Measurements from ENCODE around the gene H2AZ2. TPM values are rescaled to one million over a fixed set of nuclear protein-coding genes. Genes with fewer than 3 reads are reported as not detected.
"Not testable (repeated sequence)": the region's sequence is repeated elsewhere in the genome, so short reads cannot be mapped to it uniquely, and the experiment has no call there.

H2AZ2 gene
- 368 and 471 TPM in 2 replicates for polyA plus RNA-seq (2014; cell fraction: cytosol; rRNA removed)
- 232 and 248 TPM in 2 replicates for polyA plus RNA-seq (2014; cell fraction: nucleus; rRNA removed)

DNA sequence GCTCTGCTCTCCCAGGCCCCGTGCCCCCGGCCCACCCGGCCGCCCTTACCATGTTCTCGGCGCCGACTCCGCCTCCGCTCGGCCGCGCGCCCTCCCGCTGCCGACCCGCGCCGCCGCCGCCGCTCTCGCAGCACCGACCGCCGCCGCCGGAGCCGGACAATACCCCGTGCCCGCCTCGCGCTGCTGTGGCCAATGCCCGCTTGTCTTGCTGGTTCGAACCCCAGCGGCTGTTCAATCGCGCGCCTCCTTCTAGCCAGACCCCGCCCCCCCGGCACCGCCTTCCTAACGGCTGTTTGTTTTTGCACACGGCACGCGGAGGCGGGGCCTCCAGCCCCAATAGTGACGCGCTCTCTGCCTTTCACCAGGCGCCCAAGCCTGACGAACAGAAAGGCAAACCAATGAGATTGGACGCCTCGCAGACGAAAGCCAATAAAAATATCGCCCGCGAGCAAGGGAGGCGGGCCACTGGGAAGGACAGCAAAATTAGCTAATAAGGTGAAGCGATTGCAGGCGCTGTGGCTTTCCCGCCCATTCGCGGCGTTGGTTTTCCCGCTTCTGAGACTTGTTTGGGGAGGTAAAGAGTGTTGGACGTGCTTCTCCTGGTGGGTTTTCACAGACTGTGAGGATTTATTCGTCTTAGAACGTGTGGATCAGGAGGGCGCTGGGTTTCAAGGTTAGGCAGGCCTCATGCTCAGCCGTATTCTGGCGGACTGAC is at the start of gene H2AZ2:
H2AZ2 (minus strand) TSS at position 168 of the 715 bp plus-strand sequence; CDS start at position 52, 116 bp downstream.
- DNase-seq (ENCODE audit: low spot score): peak; percentile 100

- no peak for DNase-seq (ENCODE audit: low spot score)
Measured at GRCh38 chr7:44897309-44897708, 49.4 kb upstream of the H2AZ2 start.

GRCh38 chr7:44894888-44895580 is 47.1 kb upstream of the H2AZ2 start:
- no peak for DNase-seq (ENCODE audit: low spot score)

GRCh38 chr7:44893710-44894234 is 45.9 kb upstream of the H2AZ2 start:
- no peak for DNase-seq (ENCODE audit: low spot score)

- DNase-seq (ENCODE audit: low spot score): no peak
Measured at GRCh38 chr7:44891791-44892190, 43.9 kb upstream of the H2AZ2 start.

GRCh38 chr7:44891372-44891771 is 43.5 kb upstream of the H2AZ2 start:
- DNase-seq (ENCODE audit: low spot score): no peak

- no peak for DNase-seq (ENCODE audit: low spot score)
Measured at GRCh38 chr7:44889086-44889781, 41.3 kb upstream of the H2AZ2 start.

DNA sequence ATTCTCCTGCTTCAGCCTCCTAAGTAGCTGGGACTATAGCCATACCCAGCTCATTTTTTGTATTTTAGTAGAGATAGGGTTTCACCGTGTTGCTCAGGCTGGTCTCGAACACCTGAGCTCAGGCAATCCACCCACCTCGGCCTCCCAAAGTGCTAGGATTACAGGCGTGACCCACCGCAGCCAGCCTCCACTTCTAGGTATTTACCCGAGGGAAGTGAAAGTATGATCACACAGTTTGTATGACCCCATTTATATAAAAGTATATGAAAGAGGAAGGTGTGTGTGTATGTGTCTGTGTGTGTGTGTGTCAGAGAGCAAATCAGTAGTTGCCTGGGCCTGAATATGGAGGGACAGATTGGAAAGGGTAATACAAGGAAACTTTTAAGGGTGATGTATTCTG is 39.4 kb upstream of the H2AZ2 start:
- no peak for DNase-seq (ENCODE audit: low spot score)

- DNase-seq (ENCODE audit: low spot score): peak; percentile 89
Measured at GRCh38 chr7:44885394-44886317, 37.8 kb upstream of the H2AZ2 start, which contains the start of gene PURB. PURB (minus strand) TSS chr7:44885530; CDS start chr7:44885348, 182 bp downstream.

DNA sequence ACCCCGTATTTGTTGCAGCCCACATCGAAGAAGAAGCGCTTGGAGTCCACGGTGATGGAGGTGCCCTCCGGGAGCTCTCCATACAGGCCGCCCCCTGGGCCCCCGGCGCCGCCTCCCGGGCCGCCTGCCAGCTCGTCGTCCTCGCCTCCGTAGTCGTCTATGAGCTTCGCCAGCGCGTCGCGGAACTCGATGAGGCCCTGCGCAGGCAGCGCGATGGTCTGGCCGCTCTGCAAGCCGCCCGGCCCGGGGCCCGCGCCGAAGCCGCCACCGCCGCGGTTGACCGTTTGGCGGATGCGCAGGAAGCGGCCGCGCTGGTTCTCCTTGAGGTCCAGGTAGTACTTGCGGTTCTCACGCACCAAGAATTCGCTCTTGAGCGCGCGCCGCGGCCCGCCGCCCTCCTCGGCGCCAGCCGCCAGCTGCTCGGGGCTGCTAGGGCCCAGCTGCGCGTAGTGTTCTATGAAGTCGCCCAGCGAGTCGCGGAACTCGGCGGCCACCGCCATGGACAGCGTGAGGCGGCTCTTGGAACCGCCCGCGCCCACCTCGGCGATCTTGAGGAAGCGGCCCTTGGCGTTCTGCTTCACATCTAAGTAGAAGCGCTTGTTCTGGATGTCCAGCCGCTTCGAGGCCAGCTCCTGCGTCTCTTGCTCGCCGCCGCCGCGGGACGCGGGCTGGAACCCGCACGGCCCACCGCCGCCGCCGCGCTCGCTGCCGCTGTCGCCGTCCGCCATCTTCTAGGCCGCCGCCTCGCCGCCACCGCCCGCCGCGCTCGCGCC is 36.9 kb upstream of the H2AZ2 start:
- DNase-seq (ENCODE audit: low spot score): peak; percentile 24

DNA sequence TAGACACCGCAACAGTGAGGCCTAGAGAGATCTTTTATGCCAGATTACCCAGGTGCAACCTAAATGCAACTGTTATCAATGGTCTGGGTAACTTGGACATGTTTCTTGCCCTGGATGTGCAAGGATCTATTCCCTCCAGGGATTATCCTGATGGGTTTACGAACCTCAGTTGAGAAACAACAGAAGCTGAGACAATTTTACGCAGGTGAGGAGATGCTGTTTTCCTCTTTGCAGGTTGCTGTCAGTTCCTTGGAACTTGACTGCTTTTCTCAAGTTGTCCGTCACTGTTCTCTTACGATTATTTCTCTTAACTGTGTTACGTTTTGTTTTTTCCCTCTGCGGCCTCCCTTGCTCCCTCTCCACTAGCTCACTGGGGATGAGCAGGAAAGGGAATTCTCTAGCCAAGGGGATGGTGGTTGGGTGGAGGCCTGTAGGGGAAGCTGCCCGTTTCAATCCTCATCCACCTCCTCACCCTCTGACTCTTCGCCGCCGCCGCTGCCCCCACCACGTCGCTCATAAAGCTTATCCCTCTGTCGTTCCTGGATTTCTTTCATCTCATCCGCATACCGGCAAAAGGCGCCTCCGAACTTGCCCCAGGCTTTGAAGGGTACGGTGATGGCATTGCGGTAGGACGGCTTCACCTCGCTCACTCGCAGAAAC is 36.2 kb upstream of the H2AZ2 start:
- no peak for DNase-seq (ENCODE audit: low spot score)

GRCh38 chr7:44882899-44883298 is 35.0 kb upstream of the H2AZ2 start:
- no peak for DNase-seq (ENCODE audit: low spot score)

- no peak for DNase-seq (ENCODE audit: low spot score)
Measured at GRCh38 chr7:44881610-44882009, 33.7 kb upstream of the H2AZ2 start.

DNA sequence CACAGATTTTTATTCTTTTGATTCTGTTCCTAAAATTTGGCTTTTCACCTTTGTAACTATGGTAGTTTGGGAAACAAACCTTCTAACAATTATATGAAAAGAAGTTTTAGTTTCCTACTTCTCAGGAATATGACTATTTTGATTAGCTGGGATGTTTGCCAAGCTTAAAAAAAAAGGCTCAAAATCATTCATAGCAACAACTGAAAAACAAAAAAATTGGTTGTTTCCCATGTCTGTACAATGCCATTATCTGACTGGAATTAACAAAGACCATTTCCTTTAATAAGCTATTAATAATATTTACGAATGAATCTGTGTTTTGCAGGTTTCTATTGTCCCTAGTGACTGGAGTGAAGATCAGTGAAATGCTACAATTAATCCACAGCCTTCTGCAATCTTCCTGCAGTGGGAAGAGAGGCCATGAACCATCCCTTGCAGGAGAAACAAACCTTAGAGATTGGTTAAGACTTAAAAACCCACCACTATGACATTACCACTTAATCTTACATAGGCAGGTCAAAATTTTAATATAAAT is 33.2 kb upstream of the H2AZ2 start:
- DNase-seq (ENCODE audit: low spot score): no peak

- no peak for DNase-seq (ENCODE audit: low spot score)
Measured at GRCh38 chr7:44880317-44881018, 32.6 kb upstream of the H2AZ2 start.

- no peak for DNase-seq (ENCODE audit: low spot score)
Measured at GRCh38 chr7:44876393-44876792, 28.5 kb upstream of the H2AZ2 start.

DNA sequence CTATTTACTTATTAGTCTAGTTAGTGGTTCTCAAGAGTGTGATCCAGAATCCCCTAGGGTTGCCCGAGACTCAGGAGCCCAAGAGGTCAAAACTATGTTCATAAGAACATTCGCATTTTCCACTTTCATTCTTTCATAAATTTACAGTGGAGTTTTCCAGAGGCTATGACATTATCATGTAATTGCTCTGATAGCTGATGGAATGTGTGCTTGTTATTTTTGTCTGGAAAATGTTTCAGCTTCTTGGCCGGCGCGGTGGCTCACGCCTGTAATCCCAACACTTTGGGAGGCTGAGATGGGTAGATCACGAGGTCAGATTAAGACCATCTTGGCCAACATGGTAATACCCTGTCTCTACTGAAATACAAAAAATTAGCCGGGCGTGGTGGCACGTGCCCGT is 27.4 kb upstream of the H2AZ2 start:
- DNase-seq (ENCODE audit: low spot score): no peak

- DNase-seq (ENCODE audit: low spot score): no peak
Measured at GRCh38 chr7:44872787-44873186, 24.9 kb upstream of the H2AZ2 start.

GRCh38 chr7:44871918-44872317 is 24.0 kb upstream of the H2AZ2 start:
- not testable (repeated sequence) for DNase-seq (ENCODE audit: low spot score)
